ENCODE results near the gene WDR5B. TPM values are rescaled to one million over a fixed set of nuclear protein-coding genes. Genes with fewer than 3 reads are reported as not detected.

The WDR5B gene
- polyA plus RNA-seq, 1 donor, result 7.6 TPM

DNA sequence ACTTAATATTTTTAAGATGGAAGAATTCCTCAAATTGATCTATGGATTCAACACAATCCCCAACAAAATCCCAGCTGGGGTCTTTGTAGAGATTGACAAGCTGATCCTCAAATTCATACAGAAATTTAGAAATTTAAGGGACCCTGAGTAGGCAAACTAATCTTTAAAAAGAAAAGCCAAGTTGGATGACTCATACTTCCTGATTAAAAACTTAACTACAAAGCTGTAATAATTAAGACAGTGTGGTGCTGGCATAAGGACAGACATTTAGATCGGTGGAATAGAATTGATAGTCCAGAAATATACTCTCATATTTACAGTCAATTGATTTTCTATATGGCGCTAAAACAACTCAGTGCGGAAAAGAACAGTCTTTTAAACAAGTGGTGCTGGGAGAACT, 20.3 kb downstream of the WDR5B start:
- 67% methylated on average over 3 of the region's 3 CpGs for WGBS (ENCODE audit: insufficient coverage, low lambda C conversion rate)
- DNase-seq, result no peak

DNA sequence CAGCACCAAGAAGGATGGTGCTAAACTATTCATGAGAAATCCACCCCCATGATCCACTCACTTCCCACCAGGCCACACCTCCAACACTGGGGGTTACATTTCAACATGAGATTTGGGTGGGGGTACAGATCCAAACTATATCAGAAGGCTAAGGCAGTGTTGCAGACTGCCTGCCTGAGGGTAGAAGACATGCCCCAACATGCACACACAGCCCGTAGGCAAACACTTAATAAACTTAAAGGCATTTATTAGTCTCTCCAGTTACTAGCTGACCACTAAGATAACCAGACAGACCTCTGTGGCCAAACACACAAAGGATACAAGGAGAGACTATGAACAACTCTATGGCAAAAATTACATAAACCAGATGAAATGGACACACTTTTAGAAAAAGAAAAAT, 21.7 kb downstream of the WDR5B start:
- no peaks in the 10 kb centered on the region for H3K9me3 ChIP-seq (ENCODE audit: control insufficient read depth, low read depth, low read length)
- no peak overlapping the region for H3K27ac ChIP-seq (ENCODE audit: low read length)
- H3K36me3 ChIP-seq (ENCODE audit: control insufficient read depth, insufficient read depth, low read length), result peaks cover 6% of the 10 kb centered on the region
- H3K4me3 ChIP-seq (ENCODE audit: low read length), result no peak overlapping the region
- no peaks in the 10 kb centered on the region for H3K27me3 ChIP-seq (ENCODE audit: control insufficient read depth, insufficient read depth, low read length)
- WGBS (ENCODE audit: insufficient coverage, low lambda C conversion rate), result no CpG with 5 or more reads among the region's 1 CpG
- no peaks in the 10 kb centered on the region for H3K4me1 ChIP-seq (ENCODE audit: control insufficient read depth, insufficient read depth, low read length)
- no peak for DNase-seq

More for the DNA sequence above, 20.3 kb downstream of the WDR5B start:
- no peak overlapping the region for H3K4me3 ChIP-seq (ENCODE audit: low read length)
- peaks cover 6% of the 10 kb centered on the region for H3K36me3 ChIP-seq (ENCODE audit: control insufficient read depth, insufficient read depth, low read length)
- no peaks in the 10 kb centered on the region for H3K27me3 ChIP-seq (ENCODE audit: control insufficient read depth, insufficient read depth, low read length)
- H3K27ac ChIP-seq (ENCODE audit: low read length), result no peak overlapping the region
- no peaks in the 10 kb centered on the region for H3K9me3 ChIP-seq (ENCODE audit: control insufficient read depth, low read depth, low read length)
- H3K4me1 ChIP-seq (ENCODE audit: control insufficient read depth, insufficient read depth, low read length), result no peaks in the 10 kb centered on the region

DNA sequence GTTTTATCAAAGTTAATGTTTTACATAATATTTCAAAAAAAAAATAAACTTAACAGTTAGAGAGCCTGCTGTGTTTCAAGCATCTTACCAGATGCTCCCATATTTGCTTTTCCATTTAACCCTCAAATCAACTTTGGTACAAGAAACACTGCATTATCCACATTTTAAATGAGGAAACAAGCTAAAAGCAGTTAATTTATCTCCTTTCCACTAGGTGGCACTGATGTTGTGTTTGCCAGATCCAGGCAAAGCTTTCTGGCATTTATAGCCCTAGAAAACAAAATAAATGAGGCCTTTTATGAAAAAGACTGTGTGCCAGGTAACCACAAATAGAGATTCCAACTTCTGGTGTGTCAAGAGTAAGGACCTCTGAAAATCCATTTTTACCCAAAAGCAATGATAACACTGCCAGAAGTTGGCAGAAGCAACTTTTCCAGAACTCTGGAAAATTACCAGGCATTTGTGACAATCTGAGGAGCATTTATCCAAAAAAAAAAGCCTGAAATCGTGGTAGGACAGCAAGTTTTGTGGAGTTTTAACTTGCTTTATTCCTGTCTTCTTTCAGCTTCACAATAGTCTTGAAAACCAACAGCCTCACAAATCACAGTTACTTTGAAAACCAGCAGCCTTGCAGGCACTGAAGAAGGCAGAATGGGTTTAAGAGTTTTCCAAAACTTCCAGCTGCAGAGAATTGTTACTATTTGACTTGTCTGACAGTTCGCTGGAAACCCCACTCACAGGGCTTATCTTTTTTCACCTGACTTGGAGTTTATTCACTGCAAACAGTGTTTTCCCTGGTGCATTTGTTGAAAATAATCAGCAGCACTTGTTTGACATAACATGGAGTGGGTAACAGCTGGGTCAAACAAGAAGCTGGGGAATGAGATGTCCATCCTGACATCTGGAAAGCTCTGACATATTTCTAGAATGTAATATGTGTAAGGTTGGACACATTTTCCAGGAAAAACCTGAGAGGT, 22.7 kb downstream of the WDR5B start:
- no CpG with 5 or more reads among the region's 2 CpGs for WGBS (ENCODE audit: insufficient coverage, low lambda C conversion rate)
- no peak overlapping the region for H3K27ac ChIP-seq (ENCODE audit: low read length)

DNA sequence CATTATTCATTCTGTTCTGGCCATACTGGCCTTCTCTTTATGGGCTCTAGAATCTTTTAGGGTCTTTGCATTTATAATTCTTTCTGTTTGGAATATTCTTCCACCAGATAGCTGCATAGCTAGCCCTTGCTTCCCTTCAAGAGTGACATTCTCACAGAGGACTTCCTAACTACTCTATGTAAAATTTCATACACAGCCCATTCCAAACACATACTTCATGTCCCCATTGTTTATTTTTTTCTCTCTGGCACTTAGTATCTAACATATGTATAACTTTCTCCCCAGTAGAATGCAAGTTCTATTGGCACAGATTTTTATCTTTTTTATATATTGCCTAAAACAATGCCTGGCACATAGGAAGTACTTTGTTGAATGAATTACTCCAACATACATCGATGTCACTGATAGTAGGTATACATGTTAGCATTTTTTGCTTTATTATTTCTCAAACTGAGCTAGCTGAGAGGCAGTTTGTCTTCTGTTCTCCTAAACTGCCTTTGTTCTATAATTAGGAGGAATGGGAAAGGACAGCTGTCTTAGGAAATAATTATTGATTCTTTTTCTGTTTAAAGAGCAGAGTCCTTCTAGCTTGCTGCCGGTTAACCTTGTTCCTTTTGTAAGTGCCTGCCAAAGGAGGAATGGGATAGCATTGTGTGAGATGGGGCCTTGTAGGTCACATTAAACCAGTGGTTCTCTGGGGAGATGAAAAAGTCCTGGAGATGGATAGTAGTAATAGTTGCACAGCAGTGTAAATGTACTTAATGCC, 24.0 kb downstream of the WDR5B start:
- peaks cover 6% of the 10 kb centered on the region for H3K36me3 ChIP-seq (ENCODE audit: control insufficient read depth, insufficient read depth, low read length)
- no peaks in the 10 kb centered on the region for H3K27me3 ChIP-seq (ENCODE audit: control insufficient read depth, insufficient read depth, low read length)
- H3K4me3 ChIP-seq (ENCODE audit: low read length), result no peak overlapping the region
- WGBS (ENCODE audit: insufficient coverage, low lambda C conversion rate), result 0% methylated on average over 1 of the region's 2 CpGs
- H3K9me3 ChIP-seq (ENCODE audit: control insufficient read depth, low read depth, low read length), result no peaks in the 10 kb centered on the region
- no peaks in the 10 kb centered on the region for H3K4me1 ChIP-seq (ENCODE audit: control insufficient read depth, insufficient read depth, low read length)
- no peak overlapping the region for H3K27ac ChIP-seq (ENCODE audit: low read length)
- no peak for DNase-seq

More for the DNA sequence above, 22.7 kb downstream of the WDR5B start:
- no peak overlapping the region for H3K4me3 ChIP-seq (ENCODE audit: low read length)
- peak in 1 of 2 donors; percentile 27 for DNase-seq
- no peaks in the 10 kb centered on the region for H3K4me1 ChIP-seq (ENCODE audit: control insufficient read depth, insufficient read depth, low read length)
- peaks cover 6% of the 10 kb centered on the region for H3K36me3 ChIP-seq (ENCODE audit: control insufficient read depth, insufficient read depth, low read length)
- no peaks in the 10 kb centered on the region for H3K27me3 ChIP-seq (ENCODE audit: control insufficient read depth, insufficient read depth, low read length)
- no peaks in the 10 kb centered on the region for H3K9me3 ChIP-seq (ENCODE audit: control insufficient read depth, low read depth, low read length)

DNA sequence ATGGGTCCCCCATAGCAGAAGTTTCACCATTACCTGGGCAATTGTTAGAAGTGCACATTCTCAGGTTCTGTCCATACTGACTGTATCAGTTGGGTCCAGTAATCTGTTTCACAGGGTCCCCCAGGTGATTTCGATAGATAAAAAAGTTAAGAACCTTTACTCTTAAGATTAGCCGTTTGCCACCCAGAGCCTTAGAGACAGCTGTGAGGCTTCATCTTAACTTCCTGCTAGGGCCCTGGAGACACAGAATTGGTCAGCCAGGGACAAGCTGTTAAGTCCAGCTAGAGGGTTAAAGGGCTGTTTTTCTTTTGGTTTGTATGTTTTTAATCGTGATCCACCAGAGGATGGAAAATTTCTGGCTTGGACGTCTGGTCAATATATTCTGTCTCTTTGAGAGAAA, 25.2 kb downstream of the WDR5B start:
- no peak for DNase-seq
- Histone ChIP-seq H3K4me1 (ENCODE audit: control insufficient read depth, insufficient read depth, low read length) (no peaks in the 10 kb centered on the region), H3K27me3 (ENCODE audit: control insufficient read depth, insufficient read depth, low read length) (no peaks in the 10 kb centered on the region), H3K36me3 (ENCODE audit: control insufficient read depth, insufficient read depth, low read length) (peaks cover 6% of the 10 kb centered on the region), H3K4me3 (ENCODE audit: low read length) (no peak overlapping the region), H3K27ac (ENCODE audit: low read length) (no peak overlapping the region), H3K9me3 (ENCODE audit: control insufficient read depth, low read depth, low read length) (no peaks in the 10 kb centered on the region)
- 83% methylated on average over 1 of the region's 4 CpGs for WGBS (ENCODE audit: insufficient coverage, low lambda C conversion rate)

DNA sequence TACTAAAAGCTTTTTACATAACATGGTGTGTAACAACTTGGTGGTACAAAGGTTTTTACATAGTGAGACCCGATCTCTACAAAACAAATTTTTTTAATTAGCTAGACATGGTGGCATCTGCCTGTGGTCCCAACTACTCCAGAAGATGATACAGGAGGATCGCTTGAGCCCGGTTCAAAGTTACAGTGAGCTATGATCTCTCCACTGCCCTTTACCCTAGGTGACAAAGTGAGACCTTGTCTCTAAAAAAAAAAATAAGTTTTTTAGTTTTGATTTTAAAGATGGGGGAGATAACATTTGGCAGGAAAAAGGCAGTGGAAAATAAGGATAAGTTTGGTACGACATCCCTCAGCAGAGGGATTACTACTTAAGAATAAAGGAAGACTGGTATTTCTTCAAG, 26.0 kb downstream of the WDR5B start:
- H3K9me3 ChIP-seq (ENCODE audit: control insufficient read depth, low read depth, low read length), result no peaks in the 10 kb centered on the region
- WGBS (ENCODE audit: insufficient coverage, low lambda C conversion rate), result 100% methylated on average over 1 of the region's 4 CpGs
- H3K27me3 ChIP-seq (ENCODE audit: control insufficient read depth, insufficient read depth, low read length), result no peaks in the 10 kb centered on the region
- no peaks in the 10 kb centered on the region for H3K4me1 ChIP-seq (ENCODE audit: control insufficient read depth, insufficient read depth, low read length)
- no peak overlapping the region for H3K4me3 ChIP-seq (ENCODE audit: low read length)
- no peak for DNase-seq
- H3K27ac ChIP-seq (ENCODE audit: low read length), result no peak overlapping the region
- H3K36me3 ChIP-seq (ENCODE audit: control insufficient read depth, insufficient read depth, low read length), result peaks cover 6% of the 10 kb centered on the region

DNA sequence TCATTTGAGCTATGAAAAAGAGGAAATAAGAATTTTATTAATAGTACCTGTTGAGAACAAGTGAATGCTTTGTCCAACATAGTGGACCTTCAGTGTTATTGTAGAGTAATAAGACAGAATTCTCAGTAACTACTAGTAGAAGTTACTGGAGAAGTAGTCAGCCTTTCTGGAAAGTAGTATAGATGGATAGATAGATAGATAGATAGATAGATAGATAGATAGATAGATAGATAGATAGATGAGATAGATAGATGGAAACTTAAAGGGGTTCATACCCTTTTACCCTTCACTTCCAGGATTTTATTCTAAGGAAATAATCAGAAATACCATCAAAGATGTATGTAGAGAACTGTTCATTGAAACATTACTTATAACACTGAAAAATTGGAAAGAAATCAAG, 26.7 kb downstream of the WDR5B start:
- Histone ChIP-seq H3K27me3 (ENCODE audit: control insufficient read depth, insufficient read depth, low read length) (no peaks in the 10 kb centered on the region), H3K9me3 (ENCODE audit: control insufficient read depth, low read depth, low read length) (no peaks in the 10 kb centered on the region), H3K4me1 (ENCODE audit: control insufficient read depth, insufficient read depth, low read length) (no peaks in the 10 kb centered on the region), H3K4me3 (ENCODE audit: low read length) (no peak overlapping the region), H3K36me3 (ENCODE audit: control insufficient read depth, insufficient read depth, low read length) (peaks cover 6% of the 10 kb centered on the region), H3K27ac (ENCODE audit: low read length) (no peak overlapping the region)
- no peak for DNase-seq

DNA sequence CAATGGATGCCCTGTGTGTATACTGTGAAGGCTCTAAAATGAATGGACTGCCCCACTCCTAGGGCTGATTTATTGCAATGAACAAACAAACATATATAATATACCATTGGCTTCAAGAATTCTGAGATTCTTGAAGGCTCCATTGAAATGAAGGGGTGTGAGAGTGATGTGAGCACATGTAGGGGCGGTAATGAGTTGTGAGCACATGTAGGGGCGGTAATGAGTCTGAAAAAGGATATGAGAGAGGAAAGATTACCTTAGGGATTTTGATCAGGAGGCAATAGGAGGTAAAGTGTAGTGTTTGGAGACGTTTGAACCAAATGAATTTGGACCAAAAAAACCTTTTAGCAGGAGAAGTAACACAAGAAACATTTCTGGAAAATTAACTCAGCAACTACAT, 28.2 kb downstream of the WDR5B start:
- no peak for DNase-seq
- no peaks in the 10 kb centered on the region for H3K4me1 ChIP-seq (ENCODE audit: control insufficient read depth, insufficient read depth, low read length)
- no peaks in the 10 kb centered on the region for H3K36me3 ChIP-seq (ENCODE audit: control insufficient read depth, insufficient read depth, low read length)
- no peaks in the 10 kb centered on the region for H3K27me3 ChIP-seq (ENCODE audit: control insufficient read depth, insufficient read depth, low read length)
- H3K9me3 ChIP-seq (ENCODE audit: control insufficient read depth, low read depth, low read length), result no peaks in the 10 kb centered on the region
- H3K4me3 ChIP-seq (ENCODE audit: low read length), result no peak overlapping the region
- 96% methylated on average over 3 of the region's 3 CpGs for WGBS (ENCODE audit: insufficient coverage, low lambda C conversion rate)
- no peak overlapping the region for H3K27ac ChIP-seq (ENCODE audit: low read length)

DNA sequence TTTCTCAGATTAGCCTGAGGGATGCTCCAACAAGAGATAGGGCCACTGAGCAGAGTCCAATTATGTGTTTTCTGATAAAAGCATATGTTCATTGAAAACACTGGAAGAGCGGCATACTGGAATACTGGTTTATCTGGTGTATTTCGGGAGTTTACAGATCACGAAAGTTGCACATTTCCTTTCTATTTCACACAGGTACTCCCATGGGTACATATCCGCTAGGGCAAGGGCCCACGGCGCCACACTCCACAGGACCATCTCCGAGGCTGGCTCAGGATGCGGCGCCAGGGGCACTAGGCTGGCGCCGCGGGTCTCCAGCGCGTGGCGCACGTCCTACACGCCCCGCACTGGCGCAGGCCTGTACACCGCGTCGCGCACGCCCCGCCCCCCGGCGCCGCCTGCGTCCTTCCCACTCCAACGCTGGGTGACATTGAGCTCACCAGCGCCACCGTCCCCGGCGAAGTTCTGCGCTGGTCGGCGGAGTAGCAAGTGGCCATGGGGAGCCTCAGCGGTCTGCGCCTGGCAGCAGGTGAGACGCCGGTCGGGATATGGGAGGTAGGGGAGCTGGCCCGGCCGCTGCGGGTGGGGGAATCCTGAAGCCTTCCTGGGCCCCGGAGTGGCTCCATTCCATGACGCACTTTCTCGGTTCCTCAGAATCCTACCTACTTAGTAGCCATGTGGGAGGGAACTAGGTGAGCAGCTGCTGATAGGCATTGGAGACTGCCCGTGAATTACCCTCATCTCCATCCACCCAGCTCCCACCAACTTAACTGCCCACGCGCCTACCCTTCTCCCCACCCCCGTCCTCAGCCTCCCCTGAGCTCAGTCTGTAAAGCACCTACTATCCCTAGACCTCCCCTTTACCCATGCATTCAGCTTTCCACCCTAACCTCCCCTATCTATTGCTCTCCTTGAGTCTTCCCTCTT, 31.8 kb downstream of the WDR5B start, which contains the start of gene FAM162A:
Gene FAM162A (plus strand): TSS at position 412 of the 927 bp plus-strand sequence. CDS start 84 bp downstream, at position 496.
- no CpG with 5 or more reads among the region's 52 CpGs for WGBS (ENCODE audit: insufficient coverage, low lambda C conversion rate)
- H3K4me1 ChIP-seq (ENCODE audit: control insufficient read depth, insufficient read depth, low read length), result no peaks in the 10 kb centered on the region

More for the DNA sequence above, 31.8 kb downstream of the WDR5B start, which contains the start of gene FAM162A:
- Histone ChIP-seq H3K9me3 (ENCODE audit: control insufficient read depth, low read depth, low read length) (no peaks in the 10 kb centered on the region), H3K36me3 (ENCODE audit: control insufficient read depth, insufficient read depth, low read length) (no peaks in the 10 kb centered on the region), H3K27me3 (ENCODE audit: control insufficient read depth, insufficient read depth, low read length) (no peaks in the 10 kb centered on the region), H3K4me3 (ENCODE audit: low read length) (peak within 1 kb of the TSS; percentile 81), H3K27ac (ENCODE audit: low read length) (peak within 1 kb of the TSS; percentile 95)
- DNase-seq, result peak; percentile 95 to 97

Data from large intestine (tissue), 3 donors.